PC-9 (cell line): ENCODE results near the gene CCL7. TPM values are rescaled to one million over a fixed set of nuclear protein-coding genes. Genes with fewer than 3 reads are reported as not detected.

Experiments used
- BruUV-seq: library from RNA; stranded (reverse); fragments of 400-500 nt; replicated peaks from 2 replicates; lab custom pipeline; 2021; lab: Mats Ljungman, UMichigan
- CTCF ChIA-PET: fragments of 300-600 bp; sonication (Branson Sonifier 250); formaldehyde crosslinking; loops from one replicate; lab custom pipeline; 2022; ENCODE audit warnings: antibody characterized with exemption; lab: Charles Lee
- POLR2A ChIA-PET: fragments of 300-600 bp; sonication (Branson Sonifier 250); formaldehyde crosslinking; loops from one replicate; lab custom pipeline; 2022; ENCODE audit warnings: antibody characterized with exemption; ENCODE audit not compliant: unreplicated experiment; lab: Charles Lee
- DNase-seq, 2 experiments: peaks; one replicate each; pipeline versions ENCODE4 v3.0.0 to v3.0.0-alpha.2; 2015 to 2022; ENCODE audit warnings: mixed read lengths in 1 of 2
- H2AFZ ChIP-seq: fragments of 200-600 bp; sonication (generic); 2 replicates; pipeline ENCODE4 v1.8.1; 2017; ENCODE audit warnings: antibody characterized with exemption
- H3F3A ChIP-seq: fragments of 200-600 bp; sonication (generic); 2 replicates; pipeline ENCODE4 v1.8.1; 2017; ENCODE audit warnings: antibody characterized with exemption, mild to moderate bottlenecking, low read depth; ENCODE audit not compliant: insufficient read depth
- H3K27ac ChIP-seq: fragments of 200-600 bp; sonication (generic); 2 replicates; pipeline ENCODE4 v1.6.1; 2016; ENCODE audit warnings: mixed run types
- H3K27me3 ChIP-seq: fragments of 200-600 bp; sonication (generic); 2 replicates; pipeline ENCODE4 v1.6.1; 2016; ENCODE audit warnings: low read depth, mixed run types; ENCODE audit not compliant: insufficient read depth
- H3K36me3 ChIP-seq: fragments of 200-600 bp; sonication (generic); 2 replicates; pipeline ENCODE4 v1.6.1; 2016; ENCODE audit warnings: low read depth, mixed run types
- H3K4me1 ChIP-seq: fragments of 200-600 bp; sonication (generic); replicated peaks from 2 replicates; pipeline ENCODE4 v1.6.1; 2016; ENCODE audit warnings: mixed run types; ENCODE audit not compliant: insufficient read depth
- H3K4me2 ChIP-seq: fragments of 200-600 bp; sonication (generic); 2 replicates; pipeline ENCODE4 v1.6.1; 2017; ENCODE audit warnings: mixed run types
- H3K4me3 ChIP-seq: fragments of 200-600 bp; sonication (generic); 2 replicates; pipeline ENCODE4 v1.6.1; 2016; ENCODE audit warnings: mixed run types
- H3K79me2 ChIP-seq: fragments of 200-600 bp; sonication (generic); 2 replicates; pipeline ENCODE4 v1.6.1; 2017; ENCODE audit warnings: low read depth, mixed run types
- H3K9me2 ChIP-seq: fragments of 200-600 bp; sonication (generic); 2 replicates; pipeline ENCODE4 v1.8.1; 2017; ENCODE audit warnings: mild to moderate bottlenecking; ENCODE audit not compliant: insufficient read depth
- H3K9me3 ChIP-seq: fragments of 200-600 bp; sonication (generic); 2 replicates; pipeline ENCODE4 v1.8.1; 2016; ENCODE audit warnings: low read depth; ENCODE audit not compliant: insufficient read depth
- H4K20me1 ChIP-seq: fragments of 200-600 bp; sonication (generic); 2 replicates; pipeline ENCODE4 v1.8.1; 2017; ENCODE audit not compliant: insufficient read depth
- CTCF ChIP-seq: fragments of 200-600 bp; sonication (generic); conservative IDR thresholded peaks from 2 replicates; pipeline ENCODE4 v1.6.1; 2017; ENCODE audit warnings: mixed run types, antibody characterized with exemption, mild to moderate bottlenecking, moderate library complexity
- EZH2 ChIP-seq: fragments of 200-600 bp; sonication (generic); IDR thresholded peaks from 2 replicates; pipeline ENCODE4 v1.8.0; 2017; ENCODE audit warnings: antibody characterized with exemption, low read depth
- intact Hi-C: fragments of 100-400 bp; cut with micrococcal nuclease; formaldehyde crosslinking; loops from one replicate; pipeline ENCODE4 v1.10.0; 2022; ENCODE audit not compliant: unreplicated experiment
- total RNA-seq: library from RNA; stranded (reverse); gene quantifications from 2 replicates; pipeline ENCODE4 v1.2.3, GENCODE V29; 2021

Gene CCL7
- total RNA-seq, 1 experiment from 2014 or later, result not detected

- no peaks in the 10 kb centered on the region for H3K9me3 ChIP-seq
- no peak overlapping the region for H3K27ac ChIP-seq
- H3K27me3 ChIP-seq, result peaks cover 12% of the 10 kb centered on the region; the same call in 1 of the 2 replicates
- H3K4me3 ChIP-seq, result no peak overlapping the region
- H3F3A ChIP-seq, result no peaks in the 10 kb centered on the region
- H3K36me3 ChIP-seq, result no peaks in the 10 kb centered on the region
- POLR2A ChIA-PET, result no interaction called here
- H4K20me1 ChIP-seq, result no peaks in the 10 kb centered on the region
- TF ChIP-seq CTCF (no peak), EZH2 (no peak)
- H3K4me1 ChIP-seq, result no peaks in the 10 kb centered on the region
- no peak overlapping the region for H2AFZ ChIP-seq
- CTCF ChIA-PET, result no interaction called here
- no TSS peak for BruUV-seq
- no peaks in the 10 kb centered on the region for H3K9me2 ChIP-seq
- no peaks in the 10 kb centered on the region for H3K79me2 ChIP-seq
- H3K4me2 ChIP-seq, result no peak overlapping the region
- intact Hi-C loops, result no loop called here
- no peak for DNase-seq
Measured at GRCh38 chr17:34318474-34318873, 48.5 kb downstream of the CCL7 start.

GRCh38 chr17:34319039-34319483, 49.0 kb downstream of the CCL7 start, which contains the start of gene CCL8:
Gene CCL8, plus strand, starts transcription at chr17:34319435. Its CDS starts 67 bp downstream, at chr17:34319502.
- no peaks in the 10 kb centered on the region for H3K79me2 ChIP-seq
- no peak within 1 kb of the TSS for H3K4me3 ChIP-seq
- no TSS peak for BruUV-seq
- H4K20me1 ChIP-seq, result no peaks in the 10 kb centered on the region
- ChIA-PET CTCF (no interaction called here), POLR2A (no interaction called here)
- no peaks in the 10 kb centered on the region for H3K4me1 ChIP-seq
- H3K27ac ChIP-seq, result no peak within 1 kb of the TSS
- no peak for DNase-seq
- H3K36me3 ChIP-seq, result no peaks in the 10 kb centered on the region
- peaks cover 6% of the 10 kb centered on the region; the same call in 1 of the 2 replicates for H3K27me3 ChIP-seq
- H2AFZ ChIP-seq, result no peak within 1 kb of the TSS
- no peaks in the 10 kb centered on the region for H3K9me3 ChIP-seq
- H3K9me2 ChIP-seq, result no peaks in the 10 kb centered on the region
- intact Hi-C loops, result no loop called here
- TF ChIP-seq CTCF, result no peak
- TF ChIP-seq EZH2, result no peak
- no peaks in the 10 kb centered on the region for H3F3A ChIP-seq
- no peak within 1 kb of the TSS for H3K4me2 ChIP-seq

Other genes starting within 250 kb of the CCL7 start
- gene CCL2, start 14.9 kb upstream of the CCL7 start, total RNA-seq, result not detected in 2 replicates
- gene CCL11, start 15.5 kb downstream of the CCL7 start, total RNA-seq, result not detected in 2 replicates
- not detected in 2 replicates for gene CCL8, start 49.2 kb downstream of the CCL7 start, total RNA-seq
- gene CCL13, start 86.3 kb downstream of the CCL7 start, total RNA-seq, result not detected in 2 replicates
- not detected in 2 replicates for gene CCL1, start 93.0 kb downstream of the CCL7 start, total RNA-seq